Caco-2 (cell line): ENCODE results near the gene ITGB8. TPM values are rescaled to one million over a fixed set of nuclear protein-coding genes. Genes with fewer than 3 reads are reported as not detected.

Experiments
- BruUV-seq: library from RNA; stranded (reverse); fragments of 400-500 nt; replicated peaks from 2 replicates; lab custom pipeline; 2021; lab: Mats Ljungman, UMichigan
- CTCF ChIA-PET: fragments of 300-600 bp; sonication (Branson Sonifier 250); formaldehyde crosslinking; loops from one replicate; lab custom pipeline; 2022; ENCODE audit warnings: antibody characterized with exemption; lab: Charles Lee
- POLR2A ChIA-PET: fragments of 300-600 bp; sonication (Branson Sonifier 250); formaldehyde crosslinking; loops from one replicate; lab custom pipeline; 2022; ENCODE audit warnings: antibody characterized with exemption; lab: Charles Lee
- DNase-seq, 2 experiments: peaks; one replicate each; pipeline versions ENCODE4 v3.0.0 to v3.0.0-alpha.2; 2020 to 2022
- H3K27me3 ChIP-seq: replicated peaks from 2 replicates; pipeline ENCODE4 v1.6.0; 2011; ENCODE audit warnings: low read length; ENCODE audit not compliant: control insufficient read depth, insufficient read depth
- H3K36me3 ChIP-seq: 2 replicates; pipeline ENCODE4 v1.5.1; 2011; ENCODE audit warnings: low read length; ENCODE audit not compliant: control insufficient read depth, insufficient read depth
- H3K4me1 ChIP-seq: fragments of 250-450 bp; sonication (Bioruptor Pico); 2 replicates; pipeline ENCODE4 v1.5.1; 2020; ENCODE audit warnings: mild to moderate bottlenecking
- H3K4me3 ChIP-seq: 2 replicates; pipeline ENCODE4 v1.5.1; 2011; ENCODE audit warnings: low read depth, mild to moderate bottlenecking, control low read depth, low read length
- H3K9me3 ChIP-seq: fragments of 250-450 bp; sonication (Bioruptor Pico); 2 replicates; pipeline ENCODE4 v1.5.1; 2020; ENCODE audit warnings: mild to moderate bottlenecking, moderate library complexity
- H3K27ac Mint-ChIP-seq: one replicate; pipeline ENCODE4 v1.8.0; 2022; ENCODE audit warnings: mixed read lengths; ENCODE audit not compliant: unreplicated experiment
- H3K27me3 Mint-ChIP-seq: one replicate; pipeline ENCODE4 v1.8.0; 2022; ENCODE audit warnings: mixed read lengths; ENCODE audit not compliant: insufficient read depth, unreplicated experiment
- H3K36me3 Mint-ChIP-seq: one replicate; pipeline ENCODE4 v1.8.0; 2022; ENCODE audit warnings: mild to moderate bottlenecking, mixed read lengths; ENCODE audit not compliant: insufficient read depth, unreplicated experiment
- H3K4me1 Mint-ChIP-seq: one replicate; pipeline ENCODE4 v1.8.0; 2022; ENCODE audit warnings: low read depth, mixed read lengths; ENCODE audit not compliant: unreplicated experiment
- H3K4me3 Mint-ChIP-seq: one replicate; pipeline ENCODE4 v1.8.0; 2022; ENCODE audit warnings: mild to moderate bottlenecking, moderate library complexity, mixed read lengths; ENCODE audit not compliant: unreplicated experiment
- H3K9me3 Mint-ChIP-seq: one replicate; pipeline ENCODE4 v1.8.0; 2022; ENCODE audit warnings: mixed read lengths; ENCODE audit not compliant: unreplicated experiment
- CTCF ChIP-seq, 2 experiments: fragments of 200-600 bp in 1 of 2; IDR thresholded peaks; 1 replicate in 1 of 2; 2 replicates in 1 of 2; pipeline versions ENCODE4 v1.5.1 to v1.8.0; 2011 to 2022; ENCODE audit warnings: antibody characterized with exemption in 1 of 2, control low read depth in 1 of 2, inconsistent platforms in 1 of 2, low read depth in 1 of 2, low read length in 1 of 2, mild to moderate bottlenecking in 1 of 2, moderate library complexity in 1 of 2; ENCODE audit not compliant: insufficient read depth in 1 of 2, severe bottlenecking in 1 of 2, unreplicated experiment in 1 of 2
- intact Hi-C: fragments of 100-400 bp; cut with micrococcal nuclease; formaldehyde crosslinking; loops from one replicate; pipeline ENCODE4 v1.10.0; 2022; ENCODE audit not compliant: unreplicated experiment
- total RNA-seq: library from RNA; stranded (reverse); gene quantifications from 2 replicates; pipeline ENCODE4 v1.2.3, GENCODE V29; 2022

ITGB8 gene
- total RNA-seq, 1 experiment from 2014 or later: 3.2 TPM

- Mint-ChIP-seq H3K27ac (no peak overlapping the region), H3K27me3 (peaks cover 3% of the 10 kb centered on the region), H3K36me3 (no peaks in the 10 kb centered on the region), H3K4me1 (no peaks in the 10 kb centered on the region), H3K9me3 (no peaks in the 10 kb centered on the region), H3K4me3 (no peak overlapping the region)
- CTCF ChIA-PET: no interaction called here
- TF ChIP-seq CTCF (IDR thresholded peaks at IDR 0.05; ENCODE audit: insufficient read depth in 1 of 2, low read depth in 1 of 2, low read length in 1 of 2, severe bottlenecking in 1 of 2, unreplicated experiment in 1 of 2): no peak
- Histone ChIP-seq H3K4me3 (no peak overlapping the region), H3K4me1 (no peaks in the 10 kb centered on the region), H3K9me3 (no peaks in the 10 kb centered on the region), H3K36me3 (no peaks in the 10 kb centered on the region), H3K27me3 (no peaks in the 10 kb centered on the region)
- intact Hi-C loops: no loop called here
- DNase-seq: no peak
- BruUV-seq: no TSS peak
- POLR2A ChIA-PET: no interaction called here
These were observed 100.4 kb downstream of the ITGB8 start for GRCh38 chr7:20431146-20431545.

- Mint-ChIP-seq H3K4me3 (no peak overlapping the region), H3K36me3 (no peaks in the 10 kb centered on the region), H3K9me3 (no peaks in the 10 kb centered on the region), H3K4me1 (no peaks in the 10 kb centered on the region), H3K27me3 (peaks cover 2% of the 10 kb centered on the region), H3K27ac (no peak overlapping the region)
- no peak for DNase-seq
- Histone ChIP-seq H3K36me3 (no peaks in the 10 kb centered on the region), H3K27me3 (no peaks in the 10 kb centered on the region), H3K9me3 (no peaks in the 10 kb centered on the region), H3K4me3 (no peak overlapping the region), H3K4me1 (no peaks in the 10 kb centered on the region)
- POLR2A ChIA-PET: no interaction called here
- intact Hi-C loops: no loop called here
- BruUV-seq: no TSS peak
- CTCF ChIA-PET: no interaction called here
- TF ChIP-seq CTCF (IDR thresholded peaks at IDR 0.05; ENCODE audit: insufficient read depth in 1 of 2, low read depth in 1 of 2, low read length in 1 of 2, severe bottlenecking in 1 of 2, unreplicated experiment in 1 of 2): no peak
These were observed 101.4 kb downstream of the ITGB8 start for GRCh38 chr7:20432071-20432470.

- Histone ChIP-seq H3K27me3 (no peaks in the 10 kb centered on the region), H3K9me3 (no peaks in the 10 kb centered on the region), H3K4me1 (peaks cover 10% of the 10 kb centered on the region; the same call in 1 of the 2 replicates), H3K36me3 (no peaks in the 10 kb centered on the region), H3K4me3 (no peak overlapping the region)
- Mint-ChIP-seq H3K27ac (no peak overlapping the region), H3K9me3 (peaks cover 1% of the 10 kb centered on the region), H3K36me3 (no peaks in the 10 kb centered on the region), H3K4me3 (no peak overlapping the region), H3K27me3 (no peaks in the 10 kb centered on the region), H3K4me1 (peaks cover 10% of the 10 kb centered on the region)
- intact Hi-C loops: loop anchor here (5.0 kb wide), 1 partner anchor 688 kb away; no protein-coding TSS in a partner anchor
- ChIA-PET CTCF (interaction anchor here (0.9 kb wide), 1 partner anchor 105 kb away, joined by 3 read pairs; no protein-coding TSS in a partner anchor), POLR2A (no interaction called here)
- no TSS peak for BruUV-seq
- no peak for TF ChIP-seq CTCF (IDR thresholded peaks at IDR 0.05; ENCODE audit: insufficient read depth in 1 of 2, low read depth in 1 of 2, low read length in 1 of 2, severe bottlenecking in 1 of 2, unreplicated experiment in 1 of 2)
- DNase-seq: no peak
These were observed 104.6 kb downstream of the ITGB8 start for GRCh38 chr7:20435305-20435704.
